SK-N-SH (cell line): ENCODE results near the gene SLC22A8. TPM values are rescaled to one million over a fixed set of nuclear protein-coding genes. Genes with fewer than 3 reads are reported as not detected.

Experiments
- CTCF ChIA-PET: fragments of 300-600, 350-600 bp; formaldehyde crosslinking; extraction: SDS; loops from one replicate; lab custom pipeline; 2021; lab: Yijun Ruan, JAX
- POLR2A ChIA-PET: fragments of 350-600 bp; sonication (Branson Sonifier 250); formaldehyde crosslinking; extraction: SDS; loops from one replicate; lab custom pipeline; 2020; ENCODE audit warnings: antibody characterized with exemption, inconsistent platforms; lab: Yijun Ruan, JAX
- DNase-seq: peaks from one replicate; pipeline ENCODE4 v3.0.0; 2012
- H2AFZ ChIP-seq: fragments of 200-600 bp; sonication (generic); 2 replicates; pipeline ENCODE4 v1.8.1; 2016; ENCODE audit warnings: antibody characterized with exemption, mild to moderate bottlenecking, low read depth
- H3F3A ChIP-seq: fragments of 200-600 bp; sonication (generic); replicated peaks from 2 replicates; pipeline ENCODE3; 2016; ENCODE audit warnings: antibody characterized with exemption, mild to moderate bottlenecking; ENCODE audit not compliant: insufficient read depth
- H3K27ac ChIP-seq, 2 experiments: fragments of 200-500 bp in 1 of 2; fragments of 200-600 bp in 1 of 2; sonication (Bioruptor generic) in 1 of 2; sonication (generic), shearing (Covaris generic) in 1 of 2; 2 replicates each; pipeline versions ENCODE4 v1.5.1 to v1.6.1; 2014 to 2016; ENCODE audit warnings: low read depth in 2 of 2, inconsistent platforms in 1 of 2, low read length in 1 of 2, mild to moderate bottlenecking in 1 of 2, mixed read lengths in 1 of 2
- H3K27me3 ChIP-seq: fragments of 200-600 bp; sonication (generic), shearing (Covaris generic); 2 replicates; pipeline ENCODE4 v1.6.1; 2016; ENCODE audit warnings: mixed run types; ENCODE audit not compliant: insufficient read depth
- H3K36me3 ChIP-seq, 2 experiments: fragments of 200-500 bp in 1 of 2; fragments of 200-600 bp in 1 of 2; sonication (Bioruptor generic) in 1 of 2; sonication (generic) in 1 of 2; replicated peaks in 1 of 2; 2 replicates each; pipeline versions ENCODE3 to v1.5.1; 2014 to 2016; ENCODE audit warnings: low read length in 1 of 2, mild to moderate bottlenecking in 1 of 2; ENCODE audit not compliant: insufficient read depth in 2 of 2, control insufficient read depth in 1 of 2
- H3K4me1 ChIP-seq, 2 experiments: fragments of 200-500 bp in 1 of 2; fragments of 200-600 bp in 1 of 2; sonication (Bioruptor generic) in 1 of 2; sonication (generic), shearing (Covaris generic) in 1 of 2; 2 replicates each; pipeline versions ENCODE4 v1.5.1 to v1.6.1; 2014 to 2016; ENCODE audit warnings: low read depth in 1 of 2, low read length in 1 of 2, mixed run types in 1 of 2; ENCODE audit not compliant: insufficient read depth in 2 of 2, control insufficient read depth in 1 of 2
- H3K4me2 ChIP-seq: fragments of 200-600 bp; sonication (generic), shearing (Covaris generic); 2 replicates; pipeline ENCODE4 v1.6.1; 2017; ENCODE audit warnings: mixed run types
- H3K4me3 ChIP-seq, 2 experiments: fragments of 200-500 bp in 1 of 2; fragments of 200-600 bp in 1 of 2; sonication (Bioruptor generic) in 1 of 2; sonication (generic), shearing (Covaris generic) in 1 of 2; 2 replicates each; pipeline versions ENCODE4 v1.5.1 to v1.8.1; 2014 to 2016; ENCODE audit warnings: low read depth in 2 of 2, inconsistent platforms in 1 of 2, low read length in 1 of 2, mild to moderate bottlenecking in 1 of 2, mixed read lengths in 1 of 2, moderate library complexity in 1 of 2
- H3K79me2 ChIP-seq: fragments of 200-600 bp; sonication (generic); 2 replicates; pipeline ENCODE4 v1.8.1; 2017; ENCODE audit warnings: mild to moderate bottlenecking; ENCODE audit not compliant: insufficient read depth
- H3K9ac ChIP-seq: fragments of 200-600 bp; sonication (generic); 2 replicates; pipeline ENCODE4 v1.6.1; 2017; ENCODE audit warnings: mixed run types
- H3K9me2 ChIP-seq: fragments of 200-600 bp; sonication (generic); 2 replicates; pipeline ENCODE4 v1.6.1; 2017; ENCODE audit warnings: mixed run types
- H3K9me3 ChIP-seq: fragments of 200-600 bp; sonication (generic); 2 replicates; pipeline ENCODE4 v1.6.1; 2017; ENCODE audit warnings: mixed run types, mild to moderate bottlenecking, moderate library complexity
- H4K20me1 ChIP-seq: fragments of 200-600 bp; sonication (generic); 2 replicates; pipeline ENCODE4 v1.6.1; 2017; ENCODE audit warnings: mild to moderate bottlenecking, mixed run types; ENCODE audit not compliant: insufficient read depth
- CHD2 ChIP-seq: fragments of 150-350 bp; IDR thresholded peaks from 2 replicates; pipeline ENCODE4 v1.6.1; 2018; ENCODE audit warnings: low read length; ENCODE audit not compliant: partially characterized antibody
- FOXM1 ChIP-seq: IDR thresholded peaks from 2 replicates; pipeline ENCODE4 v1.4.0; 2012; ENCODE audit warnings: low read depth, mild to moderate bottlenecking
- GABPA ChIP-seq: IDR thresholded peaks from 2 replicates; pipeline ENCODE4 v1.4.0; 2012; ENCODE audit warnings: low read depth, mild to moderate bottlenecking
- MXI1 ChIP-seq: IDR thresholded peaks from 2 replicates; pipeline ENCODE4 v1.6.1; 2012; ENCODE audit warnings: mild to moderate bottlenecking, low read depth, low read length, improper control_type of control experiment
- NRF1 ChIP-seq: IDR thresholded peaks from 2 replicates; pipeline ENCODE4 v1.6.1; 2012; ENCODE audit warnings: low read depth, mild to moderate bottlenecking, low read length
- POLR2AphosphoS5 ChIP-seq: IDR thresholded peaks from 2 replicates; pipeline ENCODE4 v1.6.1; 2012; ENCODE audit warnings: low read depth, low read length
- REST ChIP-seq: IDR thresholded peaks from 2 replicates; pipeline ENCODE4 v1.6.1; 2012; ENCODE audit warnings: mild to moderate bottlenecking, low read depth, low read length, moderate library complexity
- SIN3A ChIP-seq: IDR thresholded peaks from 2 replicates; pipeline ENCODE4 v1.6.1; 2012; ENCODE audit warnings: low read depth, mild to moderate bottlenecking, low read length, moderate library complexity, borderline replicate concordance
- SMC3 ChIP-seq: IDR thresholded peaks from 2 replicates; pipeline ENCODE4 v1.6.1; 2012; ENCODE audit warnings: low read depth, low read length, improper control_type of control experiment
- USF1 ChIP-seq: IDR thresholded peaks from 2 replicates; pipeline ENCODE4 v1.4.0; 2012; ENCODE audit warnings: low read depth, borderline replicate concordance
- YY1 ChIP-seq: IDR thresholded peaks from 2 replicates; pipeline ENCODE4 v1.4.0; 2012; ENCODE audit warnings: low read depth, mild to moderate bottlenecking
- WGBS: methylation state at CpG from one replicate; pipeline ENCODE4 v1.1.6; 2017; ENCODE audit warnings: low lambda C conversion rate; 5-methylcytosine and 5-hydroxymethylcytosine counted together
- polyA plus RNA-seq, 3 experiments: library from polyadenylated mRNA; depleted of rRNA; stranded (reverse); fragments of >200 nt; gene quantifications; 2 replicates each; pipeline ENCODE4 v1.2.3, GENCODE V29; 2012
- TF ChIP-seq, protein P1 (sequence below): fragments of 150-350 bp; IDR thresholded peaks from 2 replicates; pipeline ENCODE4 v1.6.1; 2017; ENCODE audit warnings: antibody characterized with exemption, low read length, low read depth, borderline replicate concordance

Gene SLC22A8
- polyA plus RNA-seq, 1 of the 3 experiments (the other 2 are of a cell fraction), result not detected

DNA sequence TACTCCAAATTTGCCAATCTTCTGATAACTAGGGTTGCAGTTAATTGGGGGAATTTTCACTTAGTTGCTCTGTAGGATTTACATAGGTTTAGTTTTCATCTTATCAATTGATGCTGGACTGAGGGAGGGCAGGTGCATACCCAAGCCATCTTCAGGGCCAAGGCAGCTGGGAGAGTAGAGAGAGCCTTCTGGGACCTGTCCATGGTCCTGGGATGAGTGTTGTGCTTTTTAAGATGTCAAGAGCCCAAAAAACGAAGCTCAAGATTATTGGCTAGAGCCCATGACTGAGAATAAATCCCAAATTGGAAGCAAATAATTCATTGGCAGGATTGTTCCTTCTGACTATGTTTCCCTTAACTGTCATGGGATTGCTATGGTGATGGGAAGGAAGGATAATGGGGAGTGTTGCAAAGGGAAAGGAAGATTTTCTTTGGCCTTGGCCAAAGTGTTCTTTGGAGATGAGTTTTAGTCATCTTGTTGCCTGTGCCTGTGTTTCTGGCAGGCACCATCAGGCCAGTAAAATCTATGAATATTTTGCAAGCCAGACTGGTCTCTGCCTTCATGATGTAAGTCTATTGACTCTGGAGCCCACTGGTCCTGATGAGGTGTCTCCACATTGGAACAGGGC, 35.4 kb downstream of the SLC22A8 start:
- WGBS, result 13% methylated on average over 1 of the region's 1 CpG
- CTCF ChIA-PET, result interaction anchor here (1.5 to 8.4 kb wide), 4 partner anchors 19 to 74 kb away, joined by 4 to 107 read pairs (median 10); no protein-coding TSS in a partner anchor
- TF ChIP-seq REST (peak; percentile 92), USF1 (no peak)

GRCh38 chr11:62976109-62976508, 39.5 kb downstream of the SLC22A8 start:
- TF ChIP-seq, protein P1, sequence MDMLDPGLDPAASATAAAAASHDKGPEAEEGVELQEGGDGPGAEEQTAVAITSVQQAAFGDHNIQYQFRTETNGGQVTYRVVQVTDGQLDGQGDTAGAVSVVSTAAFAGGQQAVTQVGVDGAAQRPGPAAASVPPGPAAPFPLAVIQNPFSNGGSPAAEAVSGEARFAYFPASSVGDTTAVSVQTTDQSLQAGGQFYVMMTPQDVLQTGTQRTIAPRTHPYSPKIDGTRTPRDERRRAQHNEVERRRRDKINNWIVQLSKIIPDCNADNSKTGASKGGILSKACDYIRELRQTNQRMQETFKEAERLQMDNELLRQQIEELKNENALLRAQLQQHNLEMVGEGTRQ, result no peak
- TF ChIP-seq FOXM1 (no peak), SIN3A (no peak), POLR2AphosphoS5 (no peak), GABPA (no peak), YY1 (no peak), SMC3 (no peak), MXI1 (no peak), NRF1 (no peak), CHD2 (no peak)
- TF ChIP-seq, all 33 proteins: peak for 0
- H3K27me3 ChIP-seq, result no peaks in the 10 kb centered on the region
- H3K27ac ChIP-seq, result no peak overlapping the region
- no peaks in the 10 kb centered on the region for H3K79me2 ChIP-seq
- no peak overlapping the region for H3K4me2 ChIP-seq
- no peaks in the 10 kb centered on the region for H4K20me1 ChIP-seq
- peaks cover 0 to 10% of the 10 kb centered on the region in 2 experiments; a peak in 1 of 4 replicates for H3K4me1 ChIP-seq
- no peaks in the 10 kb centered on the region for H3F3A ChIP-seq
- H3K9me2 ChIP-seq, result no peaks in the 10 kb centered on the region
- no peak overlapping the region for H3K9ac ChIP-seq
- H3K4me3 ChIP-seq, result no peak overlapping the region
- H3K9me3 ChIP-seq, result no peaks in the 10 kb centered on the region
- CTCF ChIA-PET, result interaction anchor here (1.1 to 8.4 kb wide), 16 partner anchors 8 to 78 kb away, joined by 3 to 107 read pairs (median 8); partner anchors contain the start of gene SLC22A6
- peak; percentile 48 for DNase-seq
- POLR2A ChIA-PET, result interaction anchor here (1.1 kb wide), 1 partner anchor 135 kb away, joined by 4 read pairs; no protein-coding TSS in a partner anchor
- 35% methylated on average over 5 of the region's 5 CpGs for WGBS
- H2AFZ ChIP-seq, result no peak overlapping the region
- H3K36me3 ChIP-seq, result no peaks in the 10 kb centered on the region

More for the DNA sequence above, 35.4 kb downstream of the SLC22A8 start:
- Histone ChIP-seq H3F3A (no peaks in the 10 kb centered on the region), H3K4me1 (peaks cover 0 to 1% of the 10 kb centered on the region in 2 experiments; a peak in 1 of 4 replicates), H3K27me3 (no peaks in the 10 kb centered on the region), H3K9me2 (no peaks in the 10 kb centered on the region), H3K27ac (no peak overlapping the region), H3K9me3 (no peaks in the 10 kb centered on the region), H3K4me2 (no peak overlapping the region), H3K79me2 (no peaks in the 10 kb centered on the region), H2AFZ (no peak overlapping the region), H4K20me1 (no peaks in the 10 kb centered on the region), H3K36me3 (no peaks in the 10 kb centered on the region), H3K9ac (no peak overlapping the region), H3K4me3 (no peak overlapping the region)
- POLR2A ChIA-PET, result no interaction called here
- no peak for DNase-seq
